ENCODE data around the gene ANKAR.

ANKAR gene

GRCh38 chr2:189628817-189629530 is 45.5 kb upstream of the ANKAR start:
- H2AFZ ChIP-seq (ENCODE audit: low read length) = no peak overlapping the region; the same call in 1 of the 2 replicates
- H3K4me1 ChIP-seq (ENCODE audit: insufficient read depth, low read length, poor library complexity, severe bottlenecking) = peaks cover 8% of the 10 kb centered on the region
- no peak overlapping the region for H3K4me3 ChIP-seq (ENCODE audit: low read length, poor library complexity, severe bottlenecking)
- peak; percentile 53 for TF ChIP-seq CTCF (conservative IDR thresholded peaks at IDR 0.05; ENCODE audit: low read length)
- TF ChIP-seq EZH2phosphoT487 (IDR thresholded peaks at IDR 0.05; ENCODE audit: borderline replicate concordance) = no peak
- no peaks in the 10 kb centered on the region for H3K9me2 ChIP-seq (replicated peaks; ENCODE audit: low read depth, low read length)
- H3K9me3 ChIP-seq (ENCODE audit: insufficient read depth, low read depth, low read length) = no peaks in the 10 kb centered on the region
- no peaks in the 10 kb centered on the region for H3K79me2 ChIP-seq (ENCODE audit: insufficient read depth, low read length)
- no peaks in the 10 kb centered on the region for H4K20me1 ChIP-seq (ENCODE audit: insufficient read depth, low read length, poor library complexity, severe bottlenecking)
- H3K27me3 ChIP-seq (ENCODE audit: insufficient read depth, low read length, poor library complexity, severe bottlenecking) = no peaks in the 10 kb centered on the region
- H3K36me3 ChIP-seq (ENCODE audit: insufficient read depth, low read length) = no peaks in the 10 kb centered on the region
- H3K9ac ChIP-seq (ENCODE audit: low read depth, low read length, poor library complexity, severe bottlenecking) = no peak overlapping the region
- H3F3A ChIP-seq (ENCODE audit: low read depth) = no peaks in the 10 kb centered on the region
- no peak overlapping the region for H3K4me2 ChIP-seq (ENCODE audit: low read depth, low read length, poor library complexity, severe bottlenecking)

- TF ChIP-seq EZH2phosphoT487 (IDR thresholded peaks at IDR 0.05; ENCODE audit: borderline replicate concordance) (no peak), CTCF (conservative IDR thresholded peaks at IDR 0.05; ENCODE audit: low read length) (no peak)
- H3K9me3 ChIP-seq (ENCODE audit: insufficient read depth, low read depth, low read length) = no peaks in the 10 kb centered on the region
- H3K4me3 ChIP-seq (ENCODE audit: low read length, poor library complexity, severe bottlenecking) = no peak overlapping the region
- H2AFZ ChIP-seq (ENCODE audit: low read length) = no peak overlapping the region; the same call in 1 of the 2 replicates
- no peak overlapping the region for H3K9ac ChIP-seq (ENCODE audit: low read depth, low read length, poor library complexity, severe bottlenecking)
- H3K4me1 ChIP-seq (ENCODE audit: insufficient read depth, low read length, poor library complexity, severe bottlenecking) = peaks cover 2% of the 10 kb centered on the region
- H4K20me1 ChIP-seq (ENCODE audit: insufficient read depth, low read length, poor library complexity, severe bottlenecking) = no peaks in the 10 kb centered on the region
- no peaks in the 10 kb centered on the region for H3K9me2 ChIP-seq (replicated peaks; ENCODE audit: low read depth, low read length)
- no peaks in the 10 kb centered on the region for H3F3A ChIP-seq (ENCODE audit: low read depth)
- H3K79me2 ChIP-seq (ENCODE audit: insufficient read depth, low read length) = no peaks in the 10 kb centered on the region
- H3K4me2 ChIP-seq (ENCODE audit: low read depth, low read length, poor library complexity, severe bottlenecking) = no peak overlapping the region
- no peaks in the 10 kb centered on the region for H3K27me3 ChIP-seq (ENCODE audit: insufficient read depth, low read length, poor library complexity, severe bottlenecking)
- H3K36me3 ChIP-seq (ENCODE audit: insufficient read depth, low read length) = no peaks in the 10 kb centered on the region
These were observed 44.7 kb upstream of the ANKAR start for GRCh38 chr2:189629531-189630453.

- H3K9me2 ChIP-seq (replicated peaks; ENCODE audit: low read depth, low read length) = no peaks in the 10 kb centered on the region
- H3K9me3 ChIP-seq (ENCODE audit: insufficient read depth, low read depth, low read length) = no peaks in the 10 kb centered on the region
- no peaks in the 10 kb centered on the region for H3K4me1 ChIP-seq (ENCODE audit: insufficient read depth, low read length, poor library complexity, severe bottlenecking)
- H3F3A ChIP-seq (ENCODE audit: low read depth) = no peaks in the 10 kb centered on the region
- no peak overlapping the region for H3K4me2 ChIP-seq (ENCODE audit: low read depth, low read length, poor library complexity, severe bottlenecking)
- H3K9ac ChIP-seq (ENCODE audit: low read depth, low read length, poor library complexity, severe bottlenecking) = no peak overlapping the region
- no peaks in the 10 kb centered on the region for H3K27me3 ChIP-seq (ENCODE audit: insufficient read depth, low read length, poor library complexity, severe bottlenecking)
- no peak overlapping the region for H2AFZ ChIP-seq (ENCODE audit: low read length)
- H4K20me1 ChIP-seq (ENCODE audit: insufficient read depth, low read length, poor library complexity, severe bottlenecking) = no peaks in the 10 kb centered on the region
- H3K4me3 ChIP-seq (ENCODE audit: low read length, poor library complexity, severe bottlenecking) = no peak overlapping the region
- TF ChIP-seq CTCF (conservative IDR thresholded peaks at IDR 0.05; ENCODE audit: low read length) (no peak), EZH2phosphoT487 (IDR thresholded peaks at IDR 0.05; ENCODE audit: borderline replicate concordance) (no peak)
- H3K79me2 ChIP-seq (ENCODE audit: insufficient read depth, low read length) = no peaks in the 10 kb centered on the region
- H3K36me3 ChIP-seq (ENCODE audit: insufficient read depth, low read length) = no peaks in the 10 kb centered on the region
These were observed 42.6 kb upstream of the ANKAR start for GRCh38 chr2:189631849-189632248.
